ENCODE data around the gene CISD2. TPM values are rescaled to one million over a fixed set of nuclear protein-coding genes. Genes with fewer than 3 reads are reported as not detected.
"Not testable (repeated sequence)": the region's sequence is repeated elsewhere in the genome, so short reads cannot be mapped to it uniquely, and the experiment has no call there.

CISD2 gene
- total and polyA plus RNA-seq, 2 of the 4 experiments (the other 2 are of a cell fraction): 7.0 to 14.4 TPM

DNA sequence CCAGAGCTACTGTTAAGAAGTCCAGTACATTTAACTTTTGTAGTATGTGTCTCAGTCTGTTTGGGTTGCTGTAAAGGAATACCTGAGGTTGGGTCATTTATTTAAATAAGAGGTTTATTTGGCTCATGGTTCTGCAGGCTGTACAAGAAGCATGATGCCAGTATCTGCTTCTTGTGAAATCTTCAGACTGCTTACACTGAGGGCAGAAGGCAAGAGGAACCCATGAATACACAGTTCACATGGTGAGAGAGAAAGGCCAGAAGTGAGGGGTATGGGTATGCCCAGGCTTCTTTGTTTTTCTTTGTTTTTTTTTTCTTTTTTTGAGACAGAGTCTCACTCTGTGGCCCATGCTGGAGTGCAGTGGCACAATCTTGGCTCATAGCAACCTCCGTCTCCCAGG, 6.0 kb upstream of the CISD2 start:
- Histone ChIP-seq H3K23ac (ENCODE audit: low read depth, low read length) (no peak overlapping the region), H2AFZ (replicated peaks; ENCODE audit: low read length, poor library complexity) (no peak overlapping the region), H2BK20ac (ENCODE audit: low read depth, low read length) (no peak overlapping the region), H3K36me3 (ENCODE audit: control insufficient read depth, insufficient read depth, low read length) (no peaks in the 10 kb centered on the region), H2AK9ac (replicated peaks; ENCODE audit: low read depth, low read length, poor library complexity) (no peak overlapping the region), H2AK5ac (ENCODE audit: low read depth, low read length) (no peak overlapping the region), H3K27ac (ENCODE audit: insufficient read depth, low read length) (no peak overlapping the region), H3K4me3 (ENCODE audit: insufficient read depth, low read depth, low read length) (no peak overlapping the region), H3K9ac (ENCODE audit: low read depth, low read length) (no peak overlapping the region), H3K56ac (ENCODE audit: extremely low read depth, insufficient read depth, low read length) (no peak overlapping the region), H3K4me1 (ENCODE audit: control insufficient read depth, insufficient read depth, low read length) (no peaks in the 10 kb centered on the region), H2BK120ac (ENCODE audit: low read depth, low read length) (no peak overlapping the region), H3K4ac (ENCODE audit: low read depth, low read length) (no peak overlapping the region), H3K4me2 (ENCODE audit: low read depth, low read length) (no peak overlapping the region), H3K14ac (replicated peaks; ENCODE audit: low read depth, low read length) (no peak overlapping the region), H3K18ac (ENCODE audit: low read depth, low read length) (no peak overlapping the region), H4K20me1 (ENCODE audit: insufficient read depth, low read length) (no peaks in the 10 kb centered on the region), H3K9me1 (ENCODE audit: insufficient read depth, low read length) (no peaks in the 10 kb centered on the region), H4K91ac (ENCODE audit: insufficient read depth, low read depth, low read length) (no peak overlapping the region), H3K79me1 (ENCODE audit: low read depth in 1 of 2, low read length in 2 of 2) (peaks cover 4% of the 10 kb centered on the region in 2 experiments; a peak in 3 of 4 replicates), H3K27me3 (ENCODE audit: control insufficient read depth, insufficient read depth, low read length) (no peaks in the 10 kb centered on the region), H3K9me3 (ENCODE audit: control insufficient read depth, insufficient read depth, low read length) (peaks cover 3% of the 10 kb centered on the region; the same call in 1 of the 2 replicates), H2BK5ac (ENCODE audit: low read depth, low read length, poor library complexity, severe bottlenecking) (no peak overlapping the region), H2BK15ac (ENCODE audit: low read depth, low read length) (no peak overlapping the region), H4K5ac (ENCODE audit: low read depth, low read length) (no peak overlapping the region), H4K8ac (ENCODE audit: low read depth in 2 of 2, low read length in 2 of 2) (no peak overlapping the region)
- WGBS, 2 experiments (ENCODE audit: extremely low coverage in 2 of 2, insufficient read length in 1 of 2): no CpG with 5 or more reads among the region's 1 CpG
- no peak for ATAC-seq (ENCODE audit: low read depth)
- TF ChIP-seq, protein P1, sequence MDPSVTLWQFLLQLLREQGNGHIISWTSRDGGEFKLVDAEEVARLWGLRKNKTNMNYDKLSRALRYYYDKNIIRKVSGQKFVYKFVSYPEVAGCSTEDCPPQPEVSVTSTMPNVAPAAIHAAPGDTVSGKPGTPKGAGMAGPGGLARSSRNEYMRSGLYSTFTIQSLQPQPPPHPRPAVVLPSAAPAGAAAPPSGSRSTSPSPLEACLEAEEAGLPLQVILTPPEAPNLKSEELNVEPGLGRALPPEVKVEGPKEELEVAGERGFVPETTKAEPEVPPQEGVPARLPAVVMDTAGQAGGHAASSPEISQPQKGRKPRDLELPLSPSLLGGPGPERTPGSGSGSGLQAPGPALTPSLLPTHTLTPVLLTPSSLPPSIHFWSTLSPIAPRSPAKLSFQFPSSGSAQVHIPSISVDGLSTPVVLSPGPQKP (IDR thresholded peaks at IDR 0.05; ENCODE audit: borderline replicate concordance, low read depth, low read length): no peak
- TF ChIP-seq POLR2A (IDR thresholded peaks at IDR 0.05; ENCODE audit: low read depth, low read length): no peak
- dilution Hi-C loops (cut with HindIII; ENCODE audit: low sequenced_read_pairs, unreplicated experiment): no loop called here
- CTCF ChIA-PET: no interaction called here
- DNase-seq: no peak
- POLR2A ChIA-PET (ENCODE audit: unreplicated experiment): no interaction called here
- in situ Hi-C loops (cut with MboI; ENCODE audit: low sequenced_read_pairs): no loop called here
- intact Hi-C loops (cut with micrococcal nuclease): no loop called here
- BruUV-seq (replicated peaks): no TSS peak

DNA sequence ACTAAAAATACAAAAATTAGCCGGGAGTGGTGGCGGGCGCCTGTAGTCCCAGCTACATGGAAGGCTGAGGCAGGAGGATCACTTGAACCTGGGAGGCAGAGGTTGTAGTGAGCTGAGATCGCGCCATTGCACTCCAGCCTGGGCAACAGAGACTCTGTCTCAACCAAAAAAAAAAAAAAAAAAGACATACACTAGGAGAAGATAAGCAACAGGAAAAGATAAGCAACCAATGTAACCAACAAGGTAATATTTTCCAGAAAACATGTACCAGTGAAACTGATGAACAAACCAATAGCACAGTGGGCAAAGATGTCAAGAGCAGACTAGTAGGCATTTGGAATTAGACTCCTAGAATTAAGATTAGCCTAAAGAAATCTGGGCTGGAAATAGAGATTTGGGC, 3.5 kb upstream of the CISD2 start:
- H3K9me3 ChIP-seq (ENCODE audit: control insufficient read depth, insufficient read depth, low read length); POLR2A ChIA-PET (ENCODE audit: unreplicated experiment); H3K14ac ChIP-seq (replicated peaks; ENCODE audit: low read depth, low read length); BruUV-seq (replicated peaks); H3K4me2 ChIP-seq (ENCODE audit: low read depth, low read length); H3K4ac ChIP-seq (ENCODE audit: low read depth, low read length); H4K8ac ChIP-seq (ENCODE audit: low read depth in 2 of 2, low read length in 2 of 2); CTCF ChIA-PET; H3K36me3 ChIP-seq (ENCODE audit: control insufficient read depth, insufficient read depth, low read length); H3K9ac ChIP-seq (ENCODE audit: low read depth, low read length); H4K91ac ChIP-seq (ENCODE audit: insufficient read depth, low read depth, low read length); H2BK120ac ChIP-seq (ENCODE audit: low read depth, low read length); H2BK15ac ChIP-seq (ENCODE audit: low read depth, low read length); ATAC-seq (ENCODE audit: low read depth); H2AK5ac ChIP-seq (ENCODE audit: low read depth, low read length); H3K23ac ChIP-seq (ENCODE audit: low read depth, low read length); DNase-seq; in situ Hi-C loops (cut with MboI; ENCODE audit: low sequenced_read_pairs); H3K56ac ChIP-seq (ENCODE audit: extremely low read depth, insufficient read depth, low read length); H4K5ac ChIP-seq (ENCODE audit: low read depth, low read length); H3K4me3 ChIP-seq (ENCODE audit: insufficient read depth, low read depth, low read length); H4K20me1 ChIP-seq (ENCODE audit: insufficient read depth, low read length); H2AK9ac ChIP-seq (replicated peaks; ENCODE audit: low read depth, low read length, poor library complexity); H3K18ac ChIP-seq (ENCODE audit: low read depth, low read length); H3K4me1 ChIP-seq (ENCODE audit: control insufficient read depth, insufficient read depth, low read length); H2AFZ ChIP-seq (replicated peaks; ENCODE audit: low read length, poor library complexity); dilution Hi-C loops (cut with HindIII; ENCODE audit: low sequenced_read_pairs, unreplicated experiment); H3K27me3 ChIP-seq (ENCODE audit: control insufficient read depth, insufficient read depth, low read length); H2BK20ac ChIP-seq (ENCODE audit: low read depth, low read length); H3K27ac ChIP-seq (ENCODE audit: insufficient read depth, low read length); H2BK5ac ChIP-seq (ENCODE audit: low read depth, low read length, poor library complexity, severe bottlenecking); H3K9me1 ChIP-seq (ENCODE audit: insufficient read depth, low read length): not testable (repeated sequence)
- H3K79me1 ChIP-seq (ENCODE audit: low read depth in 1 of 2, low read length in 2 of 2): peaks cover 14 to 17% of the 10 kb centered on the region in 2 experiments
- intact Hi-C loops (cut with micrococcal nuclease): loop anchor here (5.0 kb wide), 1 partner anchor 243 kb away; no protein-coding TSS in a partner anchor
- no CpG with 5 or more reads among the region's 5 CpGs for WGBS, 2 experiments (ENCODE audit: extremely low coverage in 2 of 2, insufficient read length in 1 of 2)
